Peyer's patch (tissue), 4 donors: ENCODE results near the gene PIPOX.

ENCODE experiments used
- POLR2A ChIP-seq, 2 donors: fragments of 450-650 bp; IDR thresholded peaks; one replicate each; pipeline ENCODE4 v1.5.1; 2017; ENCODE audit warnings: antibody characterized with exemption in 2 of 2, mild to moderate bottlenecking in 2 of 2, moderate library complexity in 2 of 2
- TF ChIP-seq, protein P1 (sequence below), 6 experiments: fragments of 450-650 bp in 4 of 6; fragments of 200-600 bp in 2 of 6; sonication (generic) in 1 of 6; IDR thresholded peaks; one replicate each; pipeline ENCODE4 v1.5.1; 2017 to 2019; ENCODE audit warnings: antibody characterized with exemption in 6 of 6, mild to moderate bottlenecking in 3 of 6, moderate library complexity in 1 of 6

GRCh38 chr17:28999206-28999605 is 43.7 kb upstream of the PIPOX start:
- TF ChIP-seq, protein P1, sequence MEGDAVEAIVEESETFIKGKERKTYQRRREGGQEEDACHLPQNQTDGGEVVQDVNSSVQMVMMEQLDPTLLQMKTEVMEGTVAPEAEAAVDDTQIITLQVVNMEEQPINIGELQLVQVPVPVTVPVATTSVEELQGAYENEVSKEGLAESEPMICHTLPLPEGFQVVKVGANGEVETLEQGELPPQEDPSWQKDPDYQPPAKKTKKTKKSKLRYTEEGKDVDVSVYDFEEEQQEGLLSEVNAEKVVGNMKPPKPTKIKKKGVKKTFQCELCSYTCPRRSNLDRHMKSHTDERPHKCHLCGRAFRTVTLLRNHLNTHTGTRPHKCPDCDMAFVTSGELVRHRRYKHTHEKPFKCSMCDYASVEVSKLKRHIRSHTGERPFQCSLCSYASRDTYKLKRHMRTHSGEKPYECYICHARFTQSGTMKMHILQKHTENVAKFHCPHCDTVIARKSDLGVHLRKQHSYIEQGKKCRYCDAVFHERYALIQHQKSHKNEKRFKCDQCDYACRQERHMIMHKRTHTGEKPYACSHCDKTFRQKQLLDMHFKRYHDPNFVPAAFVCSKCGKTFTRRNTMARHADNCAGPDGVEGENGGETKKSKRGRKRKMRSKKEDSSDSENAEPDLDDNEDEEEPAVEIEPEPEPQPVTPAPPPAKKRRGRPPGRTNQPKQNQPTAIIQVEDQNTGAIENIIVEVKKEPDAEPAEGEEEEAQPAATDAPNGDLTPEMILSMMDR (IDR thresholded peaks at IDR 0.05), result no peak
- no peak for TF ChIP-seq POLR2A (IDR thresholded peaks at IDR 0.05)
